Measurements from ENCODE around the gene LRP2. TPM values are rescaled to one million over a fixed set of nuclear protein-coding genes. Genes with fewer than 3 reads are reported as not detected.

LRP2 gene
- total and polyA plus RNA-seq, 2 experiments from 2014 or later, result 0.68 to 2.7 TPM

GRCh38 chr2:169193618-169194017 is 168.7 kb downstream of the LRP2 start:
- no peaks in the 10 kb centered on the region for H3K27me3 ChIP-seq (ENCODE audit: insufficient read depth)
- DNase-seq (ENCODE audit: low spot score), result no peak
- no peaks in the 10 kb centered on the region for H3K79me2 ChIP-seq (replicated peaks; ENCODE audit: insufficient read depth)
- no peak overlapping the region for H3K27ac ChIP-seq (ENCODE audit: low read depth)
- no peaks in the 10 kb centered on the region for H3F3A ChIP-seq (replicated peaks; ENCODE audit: low read depth)
- H3K4me2 ChIP-seq, result no peak overlapping the region
- peaks cover 3% of the 10 kb centered on the region; the same call in 1 of the 2 replicates for H3K4me1 ChIP-seq (ENCODE audit: insufficient read depth)
- H3K36me3 ChIP-seq (ENCODE audit: insufficient read depth), result no peaks in the 10 kb centered on the region
- ATAC-seq, result no peak
- Mint-ChIP-seq H3K4me1 (peaks cover 7% of the 10 kb centered on the region), H3K4me3 (no peak overlapping the region), H3K9me3 (no peaks in the 10 kb centered on the region), H3K36me3 (ENCODE audit: low read depth) (no peaks in the 10 kb centered on the region), H3K27ac (no peak overlapping the region), H3K27me3 (ENCODE audit: insufficient read depth, low read depth, poor library complexity) (no peaks in the 10 kb centered on the region)
- H3K9me2 ChIP-seq (ENCODE audit: insufficient read depth), result no peaks in the 10 kb centered on the region
- H4K20me1 ChIP-seq (replicated peaks; ENCODE audit: insufficient read depth), result no peaks in the 10 kb centered on the region
- H2AFZ ChIP-seq, result no peak overlapping the region
- no peak overlapping the region for H3K4me3 ChIP-seq
- no peak for TF ChIP-seq STAT1 (IDR thresholded peaks at IDR 0.05; ENCODE audit: unreplicated experiment)
- TF ChIP-seq NANOG (IDR thresholded peaks at IDR 0.05; ENCODE audit: borderline replicate concordance), result no peak
- TF ChIP-seq ZNF114 (CRISPR knock-in tag; IDR thresholded peaks at IDR 0.05), result no peak
- TF ChIP-seq, protein P1, sequence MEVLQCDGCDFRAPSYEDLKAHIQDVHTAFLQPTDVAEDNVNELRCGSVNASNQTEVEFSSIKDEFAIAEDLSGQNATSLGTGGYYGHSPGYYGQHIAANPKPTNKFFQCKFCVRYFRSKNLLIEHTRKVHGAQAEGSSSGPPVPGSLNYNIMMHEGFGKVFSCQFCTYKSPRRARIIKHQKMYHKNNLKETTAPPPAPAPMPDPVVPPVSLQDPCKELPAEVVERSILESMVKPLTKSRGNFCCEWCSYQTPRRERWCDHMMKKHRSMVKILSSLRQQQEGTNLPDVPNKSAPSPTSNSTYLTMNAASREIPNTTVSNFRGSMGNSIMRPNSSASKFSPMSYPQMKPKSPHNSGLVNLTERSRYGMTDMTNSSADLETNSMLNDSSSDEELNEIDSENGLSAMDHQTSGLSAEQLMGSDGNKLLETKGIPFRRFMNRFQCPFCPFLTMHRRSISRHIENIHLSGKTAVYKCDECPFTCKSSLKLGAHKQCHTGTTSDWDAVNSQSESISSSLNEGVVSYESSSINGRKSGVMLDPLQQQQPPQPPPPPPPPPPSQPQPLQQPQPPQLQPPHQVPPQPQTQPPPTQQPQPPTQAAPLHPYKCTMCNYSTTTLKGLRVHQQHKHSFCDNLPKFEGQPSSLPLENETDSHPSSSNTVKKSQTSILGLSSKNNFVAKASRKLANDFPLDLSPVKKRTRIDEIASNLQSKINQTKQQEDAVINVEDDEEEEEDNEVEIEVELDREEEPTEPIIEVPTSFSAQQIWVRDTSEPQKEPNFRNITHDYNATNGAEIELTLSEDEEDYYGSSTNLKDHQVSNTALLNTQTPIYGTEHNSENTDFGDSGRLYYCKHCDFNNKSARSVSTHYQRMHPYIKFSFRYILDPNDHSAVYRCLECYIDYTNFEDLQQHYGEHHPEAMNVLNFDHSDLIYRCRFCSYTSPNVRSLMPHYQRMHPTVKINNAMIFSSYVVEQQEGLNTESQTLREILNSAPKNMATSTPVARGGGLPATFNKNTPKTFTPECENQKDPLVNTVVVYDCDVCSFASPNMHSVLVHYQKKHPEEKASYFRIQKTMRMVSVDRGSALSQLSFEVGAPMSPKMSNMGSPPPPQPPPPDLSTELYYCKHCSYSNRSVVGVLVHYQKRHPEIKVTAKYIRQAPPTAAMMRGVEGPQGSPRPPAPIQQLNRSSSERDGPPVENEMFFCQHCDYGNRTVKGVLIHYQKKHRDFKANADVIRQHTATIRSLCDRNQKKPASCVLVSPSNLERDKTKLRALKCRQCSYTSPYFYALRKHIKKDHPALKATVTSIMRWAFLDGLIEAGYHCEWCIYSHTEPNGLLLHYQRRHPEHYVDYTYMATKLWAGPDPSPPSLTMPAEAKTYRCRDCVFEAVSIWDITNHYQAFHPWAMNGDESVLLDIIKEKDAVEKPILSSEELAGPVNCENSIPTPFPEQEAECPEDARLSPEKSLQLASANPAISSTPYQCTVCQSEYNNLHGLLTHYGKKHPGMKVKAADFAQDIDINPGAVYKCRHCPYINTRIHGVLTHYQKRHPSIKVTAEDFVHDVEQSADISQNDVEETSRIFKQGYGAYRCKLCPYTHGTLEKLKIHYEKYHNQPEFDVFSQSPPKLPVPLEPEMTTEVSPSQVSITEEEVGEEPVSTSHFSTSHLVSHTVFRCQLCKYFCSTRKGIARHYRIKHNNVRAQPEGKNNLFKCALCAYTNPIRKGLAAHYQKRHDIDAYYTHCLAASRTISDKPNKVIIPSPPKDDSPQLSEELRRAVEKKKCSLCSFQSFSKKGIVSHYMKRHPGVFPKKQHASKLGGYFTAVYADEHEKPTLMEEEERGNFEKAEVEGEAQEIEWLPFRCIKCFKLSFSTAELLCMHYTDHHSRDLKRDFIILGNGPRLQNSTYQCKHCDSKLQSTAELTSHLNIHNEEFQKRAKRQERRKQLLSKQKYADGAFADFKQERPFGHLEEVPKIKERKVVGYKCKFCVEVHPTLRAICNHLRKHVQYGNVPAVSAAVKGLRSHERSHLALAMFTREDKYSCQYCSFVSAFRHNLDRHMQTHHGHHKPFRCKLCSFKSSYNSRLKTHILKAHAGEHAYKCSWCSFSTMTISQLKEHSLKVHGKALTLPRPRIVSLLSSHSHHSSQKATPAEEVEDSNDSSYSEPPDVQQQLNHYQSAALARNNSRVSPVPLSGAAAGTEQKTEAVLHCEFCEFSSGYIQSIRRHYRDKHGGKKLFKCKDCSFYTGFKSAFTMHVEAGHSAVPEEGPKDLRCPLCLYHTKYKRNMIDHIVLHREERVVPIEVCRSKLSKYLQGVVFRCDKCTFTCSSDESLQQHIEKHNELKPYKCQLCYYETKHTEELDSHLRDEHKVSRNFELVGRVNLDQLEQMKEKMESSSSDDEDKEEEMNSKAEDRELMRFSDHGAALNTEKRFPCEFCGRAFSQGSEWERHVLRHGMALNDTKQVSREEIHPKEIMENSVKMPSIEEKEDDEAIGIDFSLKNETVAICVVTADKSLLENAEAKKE (CRISPR knock-in tag; IDR thresholded peaks at IDR 0.05), result no peak

DNA sequence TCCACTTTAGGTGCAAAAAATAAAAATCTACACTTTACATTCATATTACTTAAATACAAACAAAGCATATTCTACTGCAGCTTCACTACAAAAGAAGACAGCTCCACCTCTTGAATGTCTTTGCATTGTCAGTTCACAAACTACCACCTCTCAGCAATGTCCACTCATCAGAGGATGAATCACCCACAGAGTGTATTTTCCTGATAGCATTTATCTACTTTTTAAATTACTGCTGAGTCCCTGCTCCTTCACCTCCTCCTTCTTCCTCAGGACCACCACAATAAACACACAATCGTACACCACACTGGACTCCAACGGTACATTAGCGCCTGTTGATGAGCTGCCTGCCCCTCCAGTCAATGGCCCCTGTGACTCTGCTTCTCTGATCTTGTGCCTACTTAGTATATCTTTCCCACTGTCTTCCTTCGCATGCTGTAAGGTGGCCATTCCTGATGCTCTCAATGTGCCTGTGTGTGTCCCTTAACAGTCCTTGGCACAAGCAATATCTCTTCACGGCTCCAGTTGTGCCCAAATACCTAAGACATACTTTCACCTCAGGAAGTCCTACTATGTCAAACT is 172.0 kb downstream of the LRP2 start:
- H3K36me3 Mint-ChIP-seq (ENCODE audit: low read depth), result no peaks in the 10 kb centered on the region
- DNase-seq (ENCODE audit: low spot score), result no peak
- TF ChIP-seq EZH2 (IDR thresholded peaks at IDR 0.05; ENCODE audit: low read depth, unreplicated experiment) (no peak), ZNF114 (CRISPR knock-in tag; IDR thresholded peaks at IDR 0.05) (no peak), NANOG (IDR thresholded peaks at IDR 0.05; ENCODE audit: borderline replicate concordance) (no peak), STAT1 (IDR thresholded peaks at IDR 0.05; ENCODE audit: unreplicated experiment) (no peak)
- TF ChIP-seq, protein P1 (CRISPR knock-in tag; IDR thresholded peaks at IDR 0.05), result no peak

More for the DNA sequence above, 172.0 kb downstream of the LRP2 start:
- H3K27me3 Mint-ChIP-seq (ENCODE audit: insufficient read depth, low read depth, poor library complexity), result no peaks in the 10 kb centered on the region
- peaks cover 7% of the 10 kb centered on the region for H3K4me1 Mint-ChIP-seq
- H3K36me3 ChIP-seq (ENCODE audit: insufficient read depth), result no peaks in the 10 kb centered on the region
- H3K27me3 ChIP-seq (ENCODE audit: insufficient read depth), result no peaks in the 10 kb centered on the region
- H2AFZ ChIP-seq, result no peak overlapping the region
- no peak overlapping the region for H3K4me3 ChIP-seq
- H3K9me2 ChIP-seq (ENCODE audit: insufficient read depth), result no peaks in the 10 kb centered on the region
- H3K9me3 Mint-ChIP-seq, result no peaks in the 10 kb centered on the region
- no peak overlapping the region for H3K4me2 ChIP-seq
- H4K20me1 ChIP-seq (replicated peaks; ENCODE audit: insufficient read depth), result no peaks in the 10 kb centered on the region
- no peak overlapping the region for H3K27ac Mint-ChIP-seq
- H3K27ac ChIP-seq (ENCODE audit: low read depth), result no peak overlapping the region
- no peak overlapping the region for H3K4me3 Mint-ChIP-seq
- H3K4me1 ChIP-seq (ENCODE audit: insufficient read depth), result peaks cover 3% of the 10 kb centered on the region; the same call in 1 of the 2 replicates
- ATAC-seq, result no peak
- no peaks in the 10 kb centered on the region for H3F3A ChIP-seq (replicated peaks; ENCODE audit: low read depth)
- H3K79me2 ChIP-seq (replicated peaks; ENCODE audit: insufficient read depth), result no peaks in the 10 kb centered on the region

All from GM23338 (cell line).